Keratinocyte (primary cell): ENCODE results near the gene CHD9NB. TPM values are rescaled to one million over a fixed set of nuclear protein-coding genes. Genes with fewer than 3 reads are reported as not detected.

Source experiments
- DNase-seq: peaks from one replicate; pipeline ENCODE4 v3.0.0-alpha.2; 2011; ENCODE audit warnings: low read depth, missing footprints, low spot score
- FAIRE-seq: peaks from 2 replicates; lab custom pipeline; 2011; peaks lifted over from hg19 to GRCh38; lab: Jason Lieb, UNC
- H2AFZ ChIP-seq: 2 replicates; pipeline ENCODE4 v1.6.0; 2012; ENCODE audit warnings: low read length, control low read depth, inconsistent platforms; ENCODE audit not compliant: control insufficient read depth
- H3K27ac ChIP-seq: 2 replicates; pipeline ENCODE4 v1.5.1; 2011; ENCODE audit warnings: low read length; ENCODE audit not compliant: control insufficient read depth, insufficient read depth
- H3K27me3 ChIP-seq: 3 replicates; pipeline ENCODE4 v1.6.0; 2011; ENCODE audit warnings: low read length; ENCODE audit not compliant: control insufficient read depth, insufficient read depth; ENCODE audit errors: extremely low read depth
- H3K36me3 ChIP-seq, 2 experiments: 2 replicates in 1 of 2; 3 replicates in 1 of 2; pipeline ENCODE4 v1.5.1; 2011; ENCODE audit warnings: low read length in 2 of 2, mild to moderate bottlenecking in 1 of 2; ENCODE audit not compliant: control insufficient read depth in 2 of 2, insufficient read depth in 2 of 2; ENCODE audit errors: extremely low read depth in 1 of 2
- H3K4me1 ChIP-seq: 3 replicates; pipeline ENCODE4 v1.5.1; 2011; ENCODE audit warnings: low read length; ENCODE audit not compliant: control insufficient read depth, insufficient read depth; ENCODE audit errors: extremely low read depth
- H3K4me2 ChIP-seq: 3 replicates; pipeline ENCODE4 v1.6.0; 2011; ENCODE audit warnings: low read depth, low read length; ENCODE audit not compliant: control insufficient read depth, insufficient read depth; ENCODE audit errors: extremely low read depth
- H3K4me3 ChIP-seq, 3 experiments: fragments of 200-600 bp in 1 of 3; sonication (generic) in 1 of 3; 2 replicates in 2 of 3; 3 replicates in 1 of 3; pipeline ENCODE4 v1.5.1; 2011 to 2016; ENCODE audit warnings: low read length in 3 of 3, mild to moderate bottlenecking in 3 of 3, control low read depth in 2 of 3, inconsistent platforms in 1 of 3, low read depth in 1 of 3, mixed read lengths in 1 of 3, mixed run types in 1 of 3, moderate library complexity in 1 of 3; ENCODE audit not compliant: control insufficient read depth in 2 of 3, insufficient read depth in 2 of 3; ENCODE audit errors: extremely low read depth in 1 of 3
- H3K79me2 ChIP-seq: 2 replicates; pipeline ENCODE4 v1.6.0; 2012; ENCODE audit warnings: low read length; ENCODE audit not compliant: control insufficient read depth, insufficient read depth
- H3K9ac ChIP-seq: 3 replicates; pipeline ENCODE4 v1.6.0; 2011; ENCODE audit warnings: low read length; ENCODE audit not compliant: control insufficient read depth, insufficient read depth; ENCODE audit errors: extremely low read depth
- H3K9me1 ChIP-seq: 3 replicates; pipeline ENCODE4 v1.6.0; 2011; ENCODE audit warnings: low read length; ENCODE audit not compliant: control insufficient read depth, insufficient read depth; ENCODE audit errors: extremely low read depth
- H3K9me3 ChIP-seq: 2 replicates; pipeline ENCODE4 v1.5.1; 2012; ENCODE audit warnings: low read depth, low read length; ENCODE audit not compliant: control insufficient read depth
- H4K20me1 ChIP-seq: 3 replicates; pipeline ENCODE4 v1.6.0; 2011; ENCODE audit warnings: low read length; ENCODE audit not compliant: control insufficient read depth, insufficient read depth; ENCODE audit errors: extremely low read depth
- CTCF ChIP-seq, 3 experiments: IDR thresholded peaks in 1 of 3; conservative IDR thresholded peaks in 1 of 3; optimal IDR thresholded peaks in 1 of 3; 2 replicates in 2 of 3; 3 replicates in 1 of 3; pipeline versions ENCODE3 to v1.5.1; 2011; ENCODE audit warnings: low read length in 3 of 3, mild to moderate bottlenecking in 3 of 3, moderate library complexity in 2 of 3, control low read depth in 1 of 3, inconsistent platforms in 1 of 3; ENCODE audit not compliant: insufficient read depth in 2 of 3; ENCODE audit errors: extremely low read depth in 1 of 3
- EZH2 ChIP-seq: IDR thresholded peaks from one replicate; pipeline ENCODE4 v1.6.1; 2012; ENCODE audit warnings: inconsistent platforms, mild to moderate bottlenecking, low read length, moderate library complexity
- dilution Hi-C: fragments of 300-500 bp; cut with MboI; formaldehyde crosslinking; loops from one replicate; pipeline ENCODE4 v1.7.0; 2020; ENCODE audit warnings: low sequenced_read_pairs; ENCODE audit not compliant: extremely low pct_ligation_motif_present
- polyA plus RNA-seq, 5 experiments: library from polyadenylated mRNA; depleted of rRNA in 3 of 5; stranded (reverse) in 3 of 5; stranded (forward) in 1 of 5; unstranded in 1 of 5; fragments of >200 nt; gene quantifications; 1 replicate in 1 of 5; 2 replicates in 3 of 5; 3 replicates in 1 of 5; pipeline versions ENCODE4 v1.2.1 to v1.2.3, GENCODE V29; 2011 to 2012; ENCODE audit warnings: missing spikeins in 2 of 5, low read depth in 1 of 5, low replicate concordance in 1 of 5

Gene CHD9NB
- polyA plus RNA-seq, 1 donor (not counting 4 experiments of a cell fraction or from before 2014, with no cell fraction given): 0.64 TPM

GRCh38 chr16:53094013-53094630, 41.4 kb upstream of the CHD9NB start:
- Histone ChIP-seq H3K9me3 (no peaks in the 10 kb centered on the region), H3K79me2 (peaks cover 30% of the 10 kb centered on the region), H3K36me3 (no peaks in the 10 kb centered on the region), H2AFZ (peak overlapping the region; percentile 20), H3K27me3 (no peaks in the 10 kb centered on the region), H3K9ac (peak overlapping the region; percentile 47), H4K20me1 (no peaks in the 10 kb centered on the region), H3K9me1 (no peaks in the 10 kb centered on the region), H3K4me1 (peaks cover 55% of the 10 kb centered on the region), H3K4me2 (peak overlapping the region; percentile 62), H3K4me3 (no peak overlapping the region), H3K27ac (peak overlapping the region; percentile 37)
- TF ChIP-seq CTCF (optimal IDR thresholded peaks at IDR 0.05 in 1 of 3, IDR thresholded peaks at IDR 0.05 in 1 of 3, conservative IDR thresholded peaks at IDR 0.05 in 1 of 3; ENCODE audit: extremely low read depth in 1 of 3, insufficient read depth in 2 of 3, low read length in 3 of 3) (no peak), EZH2 (no peak)
- DNase-seq (no peak), FAIRE-seq (no peak)
- dilution Hi-C loops: no loop called here

DNA sequence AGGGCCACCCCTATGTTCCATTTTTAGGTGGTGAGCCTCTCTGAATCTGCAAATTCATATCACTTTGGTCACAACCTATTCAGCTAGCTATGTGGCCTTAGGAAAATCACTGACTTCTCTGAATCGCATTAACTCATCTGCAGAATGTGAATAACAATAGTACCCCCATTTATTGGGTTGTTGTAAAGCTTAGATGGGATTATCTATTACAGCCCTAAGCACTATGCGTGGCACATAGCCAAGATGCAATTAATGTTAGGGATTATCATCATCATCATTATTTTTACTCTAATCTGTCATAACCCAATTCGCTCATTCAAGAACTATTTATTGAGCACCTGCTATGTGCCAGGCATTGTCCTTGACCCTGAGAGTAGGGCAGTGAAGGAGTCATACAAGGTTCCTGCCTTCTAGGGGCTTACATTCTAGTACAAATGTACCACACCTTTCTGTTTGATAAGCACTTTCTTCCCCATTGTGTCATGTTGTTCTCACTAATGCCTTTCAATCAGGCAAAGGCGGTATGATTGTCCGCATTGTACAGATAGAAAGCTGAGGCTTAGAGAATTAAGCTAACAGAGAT, 40.6 kb upstream of the CHD9NB start:
- Histone ChIP-seq H3K4me2 (no peak overlapping the region), H3K4me3 (no peak overlapping the region), H3K79me2 (peaks cover 32% of the 10 kb centered on the region), H3K9me3 (no peaks in the 10 kb centered on the region), H4K20me1 (no peaks in the 10 kb centered on the region), H3K36me3 (no peaks in the 10 kb centered on the region), H3K27me3 (no peaks in the 10 kb centered on the region), H3K27ac (peak overlapping the region; percentile 37), H3K9me1 (no peaks in the 10 kb centered on the region), H3K4me1 (peaks cover 46% of the 10 kb centered on the region), H3K9ac (peak overlapping the region; percentile 47), H2AFZ (no peak overlapping the region)
- dilution Hi-C loops: no loop called here
- FAIRE-seq (no peak), DNase-seq (no peak)
- TF ChIP-seq EZH2 (no peak), CTCF (optimal IDR thresholded peaks at IDR 0.05 in 1 of 3, IDR thresholded peaks at IDR 0.05 in 1 of 3, conservative IDR thresholded peaks at IDR 0.05 in 1 of 3; ENCODE audit: extremely low read depth in 1 of 3, insufficient read depth in 2 of 3, low read length in 3 of 3) (no peak)
